T-helper 2 cell treated with Interferon-gamma antibody and Interleukin-4, amounts not matched to agents 5 μg/mL and 100 μg/mL, for 36 hours (primary cell): ENCODE measurements around the gene STX7.

Experiments
- DNase-seq: peaks from one replicate; pipeline ENCODE4 v3.0.0; 2021; ENCODE audit warnings: low spot score
- H3K27ac Mint-ChIP-seq: one replicate; pipeline ENCODE4 v1.8.0; 2021; ENCODE audit warnings: mild to moderate bottlenecking, mixed read lengths
- H3K27me3 Mint-ChIP-seq: one replicate; pipeline ENCODE4 v1.8.0; 2021; ENCODE audit warnings: low read depth, mixed read lengths
- H3K36me3 Mint-ChIP-seq: one replicate; pipeline ENCODE4 v1.8.0; 2021; ENCODE audit warnings: low read depth, mixed read lengths
- H3K4me1 Mint-ChIP-seq: one replicate; pipeline ENCODE4 v1.8.0; 2021; ENCODE audit warnings: low read depth, mixed read lengths
- H3K4me3 Mint-ChIP-seq: one replicate; pipeline ENCODE4 v1.8.0; 2022; ENCODE audit warnings: mild to moderate bottlenecking, moderate library complexity, mixed read lengths
- H3K9me3 Mint-ChIP-seq: one replicate; pipeline ENCODE4 v1.8.0; 2021; ENCODE audit warnings: mixed read lengths

Gene STX7

GRCh38 chr6:132478266-132478665, 34.6 kb downstream of the STX7 start:
- H3K4me1 Mint-ChIP-seq, result peaks cover 5% of the 10 kb centered on the region
- no peaks in the 10 kb centered on the region for H3K9me3 Mint-ChIP-seq
- no peak for DNase-seq

GRCh38 chr6:132476688-132477087, 36.2 kb downstream of the STX7 start:
- H3K4me3 Mint-ChIP-seq, result no peak overlapping the region
- no peak for DNase-seq
- H3K9me3 Mint-ChIP-seq, result no peaks in the 10 kb centered on the region
- H3K27me3 Mint-ChIP-seq, result no peaks in the 10 kb centered on the region
- H3K4me1 Mint-ChIP-seq, result peaks cover 3% of the 10 kb centered on the region
- no peak overlapping the region for H3K27ac Mint-ChIP-seq
- no peaks in the 10 kb centered on the region for H3K36me3 Mint-ChIP-seq

More at GRCh38 chr6:132478266-132478665, 34.6 kb downstream of the STX7 start:
- Mint-ChIP-seq H3K36me3 (no peaks in the 10 kb centered on the region), H3K27me3 (no peaks in the 10 kb centered on the region), H3K27ac (no peak overlapping the region), H3K4me3 (no peak overlapping the region)

- Mint-ChIP-seq H3K9me3 (no peaks in the 10 kb centered on the region), H3K4me3 (no peak overlapping the region), H3K36me3 (no peaks in the 10 kb centered on the region), H3K27ac (no peak overlapping the region), H3K27me3 (no peaks in the 10 kb centered on the region), H3K4me1 (no peaks in the 10 kb centered on the region)
- DNase-seq, result no peak
Observed at GRCh38 chr6:132475925-132476324, 37.0 kb downstream of the STX7 start.

- Mint-ChIP-seq H3K4me1 (no peaks in the 10 kb centered on the region), H3K9me3 (no peaks in the 10 kb centered on the region), H3K27ac (no peak overlapping the region), H3K36me3 (peaks cover 7% of the 10 kb centered on the region), H3K4me3 (no peak overlapping the region), H3K27me3 (no peaks in the 10 kb centered on the region)
- DNase-seq, result no peak
Observed at GRCh38 chr6:132471787-132472186, 41.1 kb downstream of the STX7 start.

DNA sequence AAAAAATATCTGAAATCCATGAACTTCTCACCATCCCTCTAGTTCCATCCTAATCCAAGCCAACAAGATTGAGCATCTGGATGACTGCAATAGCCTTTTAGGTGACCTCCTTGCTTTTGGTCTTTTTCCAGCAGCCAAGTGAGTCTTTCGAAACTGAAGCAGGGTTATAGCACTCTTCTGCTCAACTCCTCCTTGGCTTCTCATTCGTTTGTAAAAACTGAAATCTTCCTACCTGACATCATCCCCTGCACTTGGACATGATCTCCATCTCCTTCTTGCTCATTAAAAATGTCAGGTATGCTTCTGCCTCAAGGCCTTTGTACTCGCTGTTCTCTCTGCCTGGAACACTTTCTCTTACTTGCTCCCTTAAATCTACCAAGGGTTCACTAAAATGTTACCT, 46.0 kb downstream of the STX7 start:
- no peak for DNase-seq
- Mint-ChIP-seq H3K4me3 (no peak overlapping the region), H3K27me3 (no peaks in the 10 kb centered on the region), H3K9me3 (no peaks in the 10 kb centered on the region), H3K4me1 (no peaks in the 10 kb centered on the region), H3K36me3 (peaks cover 22% of the 10 kb centered on the region), H3K27ac (no peak overlapping the region)

DNA sequence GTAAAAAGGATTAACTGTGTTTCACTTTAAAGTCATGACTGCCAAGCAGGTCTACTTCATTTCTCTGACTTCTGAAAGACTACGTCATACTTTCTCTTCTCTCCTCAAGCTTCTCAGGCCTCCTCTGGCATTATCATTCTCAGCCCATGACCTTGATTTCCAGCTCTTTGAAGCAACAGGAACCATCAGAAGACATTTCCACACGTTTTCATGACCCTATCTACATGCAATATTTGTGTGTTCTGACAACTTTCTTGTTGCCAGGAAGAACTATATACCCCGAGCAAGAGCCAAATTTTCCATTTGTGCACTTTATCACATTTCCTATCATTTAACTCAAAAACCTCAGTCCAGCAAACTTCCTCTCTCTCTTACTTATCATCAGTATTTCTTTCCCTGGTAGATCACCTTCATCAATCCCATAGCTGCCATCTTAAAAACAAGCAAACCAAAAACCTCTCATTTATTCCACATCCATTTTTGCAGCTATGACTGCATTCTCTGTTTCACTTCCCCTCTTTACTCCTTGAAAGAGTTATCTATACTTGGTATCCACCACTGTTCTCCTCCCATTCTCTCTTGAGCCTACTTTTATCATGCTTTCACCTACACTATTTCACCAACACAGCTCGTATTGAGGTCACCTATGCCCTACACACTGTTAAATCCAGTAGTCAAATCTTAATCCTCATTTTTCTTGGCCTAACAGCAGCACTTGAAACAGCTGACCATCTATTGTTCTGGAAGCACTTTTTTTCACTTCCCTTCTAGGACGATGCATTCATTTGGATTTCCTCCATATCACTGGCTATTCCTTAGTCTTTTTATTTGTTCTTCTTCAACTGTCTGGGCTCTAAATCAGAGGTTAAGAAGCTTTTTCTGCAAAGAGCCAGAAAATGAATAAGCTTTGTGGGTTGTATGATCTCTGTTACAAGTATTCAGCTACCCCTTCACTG, 47.1 kb downstream of the STX7 start:
- H3K9me3 Mint-ChIP-seq, result no peaks in the 10 kb centered on the region
- peaks cover 27% of the 10 kb centered on the region for H3K36me3 Mint-ChIP-seq
- H3K27me3 Mint-ChIP-seq, result no peaks in the 10 kb centered on the region
- no peak for DNase-seq
- H3K27ac Mint-ChIP-seq, result no peak overlapping the region
- H3K4me3 Mint-ChIP-seq, result no peak overlapping the region
- no peaks in the 10 kb centered on the region for H3K4me1 Mint-ChIP-seq

- no peaks in the 10 kb centered on the region for H3K4me1 Mint-ChIP-seq
Observed at GRCh38 chr6:132464538-132465256, 48.2 kb downstream of the STX7 start.

GRCh38 chr6:132461958-132462357, 51.0 kb downstream of the STX7 start:
- H3K27ac Mint-ChIP-seq, result no peak overlapping the region
- H3K4me3 Mint-ChIP-seq, result no peak overlapping the region
- H3K27me3 Mint-ChIP-seq, result no peaks in the 10 kb centered on the region
- peaks cover 30% of the 10 kb centered on the region for H3K36me3 Mint-ChIP-seq
- peaks cover under 1% of the 10 kb centered on the region for H3K4me1 Mint-ChIP-seq
- no peaks in the 10 kb centered on the region for H3K9me3 Mint-ChIP-seq
- no peak for DNase-seq

More at GRCh38 chr6:132464538-132465256, 48.2 kb downstream of the STX7 start:
- Mint-ChIP-seq H3K4me3 (no peak overlapping the region), H3K36me3 (peaks cover 28% of the 10 kb centered on the region), H3K9me3 (no peaks in the 10 kb centered on the region), H3K27ac (no peak overlapping the region), H3K27me3 (no peaks in the 10 kb centered on the region)
- DNase-seq, result no peak

DNA sequence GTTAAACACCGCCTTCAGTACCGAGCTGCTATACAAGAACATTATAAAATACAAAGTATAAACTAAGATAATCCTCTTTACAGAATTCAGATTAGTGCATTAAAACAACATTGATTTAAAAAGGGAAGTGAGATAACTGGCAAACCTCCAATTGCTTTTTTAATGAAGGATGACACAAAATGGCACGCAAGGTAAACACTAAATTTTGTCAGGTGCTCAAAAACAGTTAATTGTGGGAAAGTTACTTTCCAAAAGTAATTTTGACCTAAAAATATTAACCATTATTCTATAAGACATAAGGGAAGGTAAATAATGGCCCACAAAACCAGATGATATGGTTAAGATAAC, 53.3 kb downstream of the STX7 start:
- Mint-ChIP-seq H3K9me3 (no peaks in the 10 kb centered on the region), H3K27me3 (no peaks in the 10 kb centered on the region), H3K27ac (no peak overlapping the region), H3K36me3 (peaks cover 31% of the 10 kb centered on the region), H3K4me3 (no peak overlapping the region), H3K4me1 (peaks cover 2% of the 10 kb centered on the region)
- no peak for DNase-seq

- H3K27ac Mint-ChIP-seq, result no peak overlapping the region
- no peak overlapping the region for H3K4me3 Mint-ChIP-seq
- H3K9me3 Mint-ChIP-seq, result no peaks in the 10 kb centered on the region
Observed at GRCh38 chr6:132458887-132459604, 53.9 kb downstream of the STX7 start.

GRCh38 chr6:132456700-132457143, 56.2 kb downstream of the STX7 start:
- H3K4me1 Mint-ChIP-seq, result peaks cover 2% of the 10 kb centered on the region
- H3K36me3 Mint-ChIP-seq, result peaks cover 15% of the 10 kb centered on the region
- no peaks in the 10 kb centered on the region for H3K9me3 Mint-ChIP-seq
- H3K4me3 Mint-ChIP-seq, result no peak overlapping the region
- no peak for DNase-seq
- H3K27me3 Mint-ChIP-seq, result no peaks in the 10 kb centered on the region
- no peak overlapping the region for H3K27ac Mint-ChIP-seq

More at GRCh38 chr6:132458887-132459604, 53.9 kb downstream of the STX7 start:
- Mint-ChIP-seq H3K27me3 (no peaks in the 10 kb centered on the region), H3K36me3 (peaks cover 31% of the 10 kb centered on the region), H3K4me1 (peaks cover 2% of the 10 kb centered on the region)
- no peak for DNase-seq

- peaks cover 2% of the 10 kb centered on the region for H3K36me3 Mint-ChIP-seq
- H3K4me1 Mint-ChIP-seq, result no peaks in the 10 kb centered on the region
- DNase-seq, result no peak
- no peak overlapping the region for H3K4me3 Mint-ChIP-seq
- H3K9me3 Mint-ChIP-seq, result no peaks in the 10 kb centered on the region
- H3K27me3 Mint-ChIP-seq, result no peaks in the 10 kb centered on the region
- no peak overlapping the region for H3K27ac Mint-ChIP-seq
Observed at GRCh38 chr6:132446855-132447241, 66.1 kb downstream of the STX7 start.

DNA sequence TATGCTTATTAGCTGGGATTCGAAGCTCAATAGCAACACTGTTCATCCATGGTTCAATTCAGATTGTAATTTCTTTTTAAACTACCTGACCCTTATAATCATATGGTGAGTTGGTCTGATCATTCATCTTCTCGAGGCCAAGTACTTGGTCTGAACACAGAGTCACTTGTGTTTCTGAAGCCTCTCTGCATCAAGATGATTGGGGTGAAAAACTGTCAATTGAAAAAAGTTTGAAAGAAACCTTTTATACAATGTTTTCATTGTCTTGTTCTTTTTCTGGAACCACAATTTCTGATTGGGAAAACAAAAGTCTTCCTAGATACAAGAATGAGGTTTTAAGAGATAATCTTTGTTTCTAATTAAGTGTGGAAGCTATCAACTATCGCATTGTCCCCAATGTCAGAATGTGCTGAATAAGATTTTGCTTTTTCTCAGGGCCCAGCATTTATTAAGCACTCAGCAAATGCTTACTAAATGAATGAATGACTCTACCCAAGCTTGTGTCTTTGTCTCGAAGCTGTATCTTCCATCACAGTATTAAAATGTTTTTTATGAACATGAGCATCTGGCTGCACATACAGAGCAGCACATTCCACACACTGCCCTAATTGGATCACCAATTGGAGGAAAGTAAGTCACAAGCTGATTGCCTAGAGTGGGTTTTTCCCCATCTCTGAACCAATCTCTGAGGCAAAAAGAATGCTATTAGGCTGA, 66.6 kb downstream of the STX7 start:
- no peaks in the 10 kb centered on the region for H3K4me1 Mint-ChIP-seq
- peaks cover under 1% of the 10 kb centered on the region for H3K9me3 Mint-ChIP-seq
- DNase-seq, result no peak
- no peaks in the 10 kb centered on the region for H3K27me3 Mint-ChIP-seq
- peaks cover 2% of the 10 kb centered on the region for H3K36me3 Mint-ChIP-seq
- no peak overlapping the region for H3K4me3 Mint-ChIP-seq
- H3K27ac Mint-ChIP-seq, result no peak overlapping the region
